NB4 (cell line): ENCODE measurements around the gene TEDC2.
"Not testable (repeated sequence)": the region's sequence is repeated elsewhere in the genome, so short reads cannot be mapped to it uniquely, and the experiment has no call there.

ENCODE experiments used
- CTCF ChIP-seq: IDR thresholded peaks from one replicate; pipeline ENCODE4 v1.5.1; 2012; ENCODE audit warnings: low read depth, low read length
- MYC ChIP-seq: IDR thresholded peaks from 2 replicates; pipeline ENCODE4 v1.6.1; 2011; ENCODE audit warnings: low read depth, low read length
- POLR2A ChIP-seq: IDR thresholded peaks from 2 replicates; pipeline ENCODE4 v1.6.1; 2011; ENCODE audit warnings: mild to moderate bottlenecking; ENCODE audit not compliant: insufficient read length; ENCODE audit errors: extremely low read depth
- TF ChIP-seq, protein P1 (sequence below): IDR thresholded peaks from 2 replicates; pipeline ENCODE4 v1.6.1; 2011; ENCODE audit warnings: low read depth, low read length

GRCh38 chr16:2479996-2480395 lies 20.1 kb downstream of the TEDC2 start:
- TF ChIP-seq CTCF, POLR2A, MYC: not testable (repeated sequence)
- TF ChIP-seq, protein P1, sequence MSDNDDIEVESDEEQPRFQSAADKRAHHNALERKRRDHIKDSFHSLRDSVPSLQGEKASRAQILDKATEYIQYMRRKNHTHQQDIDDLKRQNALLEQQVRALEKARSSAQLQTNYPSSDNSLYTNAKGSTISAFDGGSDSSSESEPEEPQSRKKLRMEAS = not testable (repeated sequence)
